Activated T-helper 1 cell treated with anti-CD3 and anti-CD28 coated beads, Interleukin-12 subunit alpha, Interleukin-12 subunit beta, Interleukin-2, Interleukin-4 antibody, amounts not matched to agents 30 ng/mL and 10 ng/mL and 1 ng/mL, durations not matched to agents 14 hours and 24 hours and 36 hours (primary cell): Measurements from ENCODE around the gene CXCL6. TPM values are rescaled to one million over a fixed set of nuclear protein-coding genes. Genes with fewer than 3 reads are reported as not detected.

Experiments used
- DNase-seq: peaks from one replicate; pipeline ENCODE4 v3.0.0; 2021; ENCODE audit warnings: low spot score
- H3K27ac Mint-ChIP-seq: one replicate; pipeline ENCODE4 v1.8.0; 2021; ENCODE audit warnings: mild to moderate bottlenecking, mixed read lengths
- H3K27me3 Mint-ChIP-seq: one replicate; pipeline ENCODE4 v1.8.0; 2022; ENCODE audit warnings: mild to moderate bottlenecking, moderate library complexity, mixed read lengths; ENCODE audit not compliant: insufficient read depth
- H3K36me3 Mint-ChIP-seq: one replicate; pipeline ENCODE4 v1.8.0; 2021; ENCODE audit warnings: low read depth, mixed read lengths
- H3K4me1 Mint-ChIP-seq: one replicate; pipeline ENCODE4 v1.8.0; 2021; ENCODE audit warnings: low read depth, mixed read lengths
- H3K4me3 Mint-ChIP-seq: one replicate; pipeline ENCODE4 v1.8.0; 2021; ENCODE audit warnings: mild to moderate bottlenecking, moderate library complexity, mixed read lengths
- H3K9me3 Mint-ChIP-seq: one replicate; pipeline ENCODE4 v1.8.0; 2021; ENCODE audit warnings: mixed read lengths
- intact Hi-C: fragments of 100-400 bp; cut with micrococcal nuclease; formaldehyde crosslinking; loops from one replicate; pipeline ENCODE4 v1.15.1; 2024
- total RNA-seq: library from RNA; stranded (reverse); gene quantifications from 2 replicates; pipeline ENCODE4 v1.2.3, GENCODE V29; 2022

Gene CXCL6
- total RNA-seq, 1 donor from 2014 or later, result not detected

DNA sequence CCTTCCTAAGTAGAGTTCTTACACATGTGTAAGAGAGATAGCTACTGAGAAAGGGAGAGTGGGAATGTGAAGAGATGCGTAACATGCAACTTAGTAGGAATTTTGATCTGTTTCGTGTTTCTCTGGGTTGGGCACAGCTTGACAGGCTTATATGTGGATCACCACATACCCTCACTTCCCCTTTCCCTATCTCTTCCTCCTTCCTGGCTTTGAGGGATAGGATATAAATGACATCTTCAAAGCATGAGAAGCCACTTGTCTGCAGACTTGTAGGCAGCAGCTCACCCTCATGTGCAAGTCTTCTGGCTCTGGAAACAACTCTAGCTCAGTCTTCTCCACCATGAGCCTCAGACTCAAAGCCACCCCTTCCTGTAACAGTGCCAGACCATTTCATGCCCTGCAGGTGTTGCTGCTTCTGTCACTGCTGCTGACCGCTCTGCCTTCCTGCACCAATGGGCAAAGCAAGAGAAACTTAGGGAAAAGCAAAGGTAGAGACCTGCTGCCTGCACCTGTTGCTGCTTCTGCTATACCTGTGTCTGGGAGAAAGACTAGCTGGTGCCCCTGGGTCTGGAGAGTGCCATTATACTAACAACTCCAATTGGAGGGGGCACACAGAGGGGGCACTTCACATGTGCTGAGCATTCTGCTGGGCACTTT lies 11.2 kb downstream of the CXCL6 start:
- H3K27ac Mint-ChIP-seq, result no peak overlapping the region
- DNase-seq, result no peak
- peaks cover 7% of the 10 kb centered on the region for H3K27me3 Mint-ChIP-seq
- H3K36me3 Mint-ChIP-seq, result no peaks in the 10 kb centered on the region
- intact Hi-C loops, result no loop called here
- no peaks in the 10 kb centered on the region for H3K9me3 Mint-ChIP-seq
- H3K4me1 Mint-ChIP-seq, result no peaks in the 10 kb centered on the region
- H3K4me3 Mint-ChIP-seq, result no peak overlapping the region

DNA sequence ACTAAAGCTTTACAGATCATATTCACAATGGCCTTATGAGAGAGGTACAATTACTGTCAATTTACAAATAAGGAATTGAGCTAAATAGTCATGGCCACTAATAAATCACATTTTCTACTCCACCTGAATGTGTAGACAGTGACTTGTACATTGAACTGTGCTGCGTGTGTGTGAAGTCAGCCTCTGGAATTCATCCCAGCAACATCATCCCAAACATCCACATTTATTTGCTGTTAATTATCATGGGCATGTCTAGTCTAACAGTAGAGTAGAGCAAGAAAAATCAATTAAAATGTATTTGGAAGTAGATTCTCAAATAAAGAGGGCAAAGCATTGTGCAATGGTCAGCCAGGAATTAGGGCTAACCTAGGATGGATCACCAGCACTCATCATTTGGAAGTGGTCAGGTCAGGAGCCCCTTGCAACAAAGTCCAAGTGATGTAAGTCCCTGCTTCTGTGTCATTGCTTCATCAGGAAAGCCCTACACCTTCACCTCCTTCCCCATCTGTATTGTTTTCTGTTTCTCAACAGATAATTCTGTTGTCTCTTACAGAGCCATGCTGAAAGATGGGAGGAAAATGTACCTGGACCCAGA lies 11.8 kb downstream of the CXCL6 start:
- Mint-ChIP-seq H3K4me1 (no peaks in the 10 kb centered on the region), H3K27me3 (peaks cover 8% of the 10 kb centered on the region), H3K36me3 (no peaks in the 10 kb centered on the region), H3K9me3 (no peaks in the 10 kb centered on the region), H3K4me3 (no peak overlapping the region), H3K27ac (no peak overlapping the region)
- intact Hi-C loops, result no loop called here
- DNase-seq, result no peak

DNA sequence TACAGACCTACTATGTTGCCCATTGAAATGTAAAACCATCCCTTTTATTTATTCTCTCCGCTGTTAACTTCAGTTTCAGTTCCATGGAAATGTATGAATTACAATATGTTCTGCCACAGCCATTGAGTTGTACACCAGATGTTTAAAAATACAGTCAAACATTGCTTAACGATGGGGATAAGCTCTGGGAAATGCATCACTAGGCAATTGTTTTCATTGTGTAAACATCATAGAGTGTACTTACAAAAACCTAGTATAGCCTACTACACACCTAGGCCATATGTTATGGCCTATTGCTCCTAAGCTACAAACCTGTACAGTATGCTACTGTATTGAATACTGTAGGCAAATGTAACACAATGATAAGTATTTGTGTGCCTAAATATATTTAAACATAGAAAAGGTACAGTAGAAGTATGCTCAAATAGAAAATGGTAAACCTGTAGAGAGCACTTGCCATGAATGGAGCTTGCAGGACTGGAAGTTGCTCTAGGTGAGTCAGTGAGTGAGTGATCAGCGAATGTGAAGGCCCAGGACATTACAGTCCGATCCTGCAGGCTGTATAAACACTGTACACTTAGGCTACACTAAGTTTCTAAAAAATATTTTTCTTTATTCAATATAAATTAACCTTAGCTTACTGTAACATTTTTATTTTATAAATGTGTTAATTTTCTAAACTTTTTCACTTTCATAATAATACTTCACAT lies 13.9 kb downstream of the CXCL6 start:
- Mint-ChIP-seq H3K36me3 (no peaks in the 10 kb centered on the region), H3K27me3 (peaks cover 17% of the 10 kb centered on the region), H3K4me1 (no peaks in the 10 kb centered on the region), H3K4me3 (no peak overlapping the region), H3K27ac (no peak overlapping the region), H3K9me3 (no peaks in the 10 kb centered on the region)
- intact Hi-C loops, result no loop called here
- no peak for DNase-seq

DNA sequence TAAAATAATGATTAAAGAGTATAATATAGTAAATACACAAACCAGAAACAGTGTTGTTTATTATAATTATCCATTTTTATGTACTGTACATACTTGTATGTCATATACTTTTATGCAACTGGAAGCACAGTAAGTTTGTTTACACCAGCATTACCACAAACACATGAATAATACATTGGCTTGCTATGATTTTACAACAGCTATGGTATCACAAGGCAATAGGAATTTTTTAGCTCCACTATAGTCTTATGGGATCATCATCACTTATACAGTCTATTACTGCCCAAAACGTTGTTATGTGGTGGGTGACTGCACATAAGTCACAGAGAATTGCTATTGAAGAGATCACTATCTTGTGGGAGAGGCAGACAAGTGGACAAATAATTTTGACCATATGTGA lies 14.8 kb downstream of the CXCL6 start:
- Mint-ChIP-seq H3K36me3 (no peaks in the 10 kb centered on the region), H3K9me3 (no peaks in the 10 kb centered on the region), H3K27me3 (peaks cover 18% of the 10 kb centered on the region), H3K4me1 (no peaks in the 10 kb centered on the region), H3K27ac (no peak overlapping the region), H3K4me3 (no peak overlapping the region)
- no peak for DNase-seq
- intact Hi-C loops, result no loop called here

DNA sequence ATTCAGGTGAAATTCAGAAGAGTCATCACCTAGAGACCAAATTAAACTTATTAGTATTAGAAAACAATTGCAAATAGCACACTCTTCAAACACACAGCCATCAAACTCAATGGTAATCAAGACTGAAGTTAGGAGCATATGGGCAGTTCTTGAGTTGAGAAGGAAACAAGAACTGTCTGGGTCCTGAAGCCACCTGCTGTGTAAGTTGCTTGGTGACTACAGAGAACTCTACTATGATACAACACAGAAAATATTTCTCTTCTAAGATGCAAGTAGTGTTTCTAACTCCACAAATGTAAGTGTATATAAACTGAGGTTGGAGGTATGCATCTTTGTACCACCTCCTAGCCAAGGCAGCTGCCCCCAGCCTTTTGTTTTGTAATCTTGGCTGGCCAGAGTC lies 16.3 kb downstream of the CXCL6 start:
- H3K4me1 Mint-ChIP-seq, result no peaks in the 10 kb centered on the region
- H3K27me3 Mint-ChIP-seq, result peaks cover 18% of the 10 kb centered on the region
- H3K9me3 Mint-ChIP-seq, result no peaks in the 10 kb centered on the region
- H3K27ac Mint-ChIP-seq, result no peak overlapping the region
- DNase-seq, result no peak
- no peak overlapping the region for H3K4me3 Mint-ChIP-seq
- intact Hi-C loops, result no loop called here
- no peaks in the 10 kb centered on the region for H3K36me3 Mint-ChIP-seq

DNA sequence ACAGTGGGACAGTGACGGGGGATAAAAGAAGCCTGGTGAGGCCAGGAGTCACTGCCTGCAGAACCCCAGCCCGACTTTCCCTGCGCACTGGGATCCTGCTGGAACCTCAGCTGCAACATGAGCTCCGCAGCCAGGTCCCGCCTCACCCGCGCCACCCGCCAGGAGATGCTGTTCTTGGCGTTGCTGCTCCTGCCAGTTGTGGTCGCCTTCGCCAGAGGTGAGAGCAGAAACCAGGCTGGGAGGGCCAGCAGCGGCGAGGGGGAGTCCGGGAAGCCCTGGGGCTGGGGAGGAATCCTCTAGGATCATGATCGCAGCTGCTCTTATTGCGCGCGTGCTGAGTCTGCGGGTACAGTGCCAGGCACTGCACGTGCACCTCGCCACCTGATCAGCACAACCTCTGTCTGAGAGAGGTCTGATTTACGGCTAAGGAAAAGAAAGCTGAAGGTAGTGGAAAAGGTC lies 16.8 kb downstream of the CXCL6 start, which contains the start of gene PF4V1:
TSS of gene PF4V1 (plus strand) at position 51 of the 459 bp plus-strand sequence. CDS start at position 118, 67 bp downstream.
- Mint-ChIP-seq H3K4me3 (no peak within 1 kb of the TSS), H3K27ac (no peak within 1 kb of the TSS), H3K27me3 (peaks cover 18% of the 10 kb centered on the region), H3K36me3 (no peaks in the 10 kb centered on the region), H3K4me1 (no peaks in the 10 kb centered on the region), H3K9me3 (no peaks in the 10 kb centered on the region)
- intact Hi-C loops, result no loop called here
- DNase-seq, result no peak

DNA sequence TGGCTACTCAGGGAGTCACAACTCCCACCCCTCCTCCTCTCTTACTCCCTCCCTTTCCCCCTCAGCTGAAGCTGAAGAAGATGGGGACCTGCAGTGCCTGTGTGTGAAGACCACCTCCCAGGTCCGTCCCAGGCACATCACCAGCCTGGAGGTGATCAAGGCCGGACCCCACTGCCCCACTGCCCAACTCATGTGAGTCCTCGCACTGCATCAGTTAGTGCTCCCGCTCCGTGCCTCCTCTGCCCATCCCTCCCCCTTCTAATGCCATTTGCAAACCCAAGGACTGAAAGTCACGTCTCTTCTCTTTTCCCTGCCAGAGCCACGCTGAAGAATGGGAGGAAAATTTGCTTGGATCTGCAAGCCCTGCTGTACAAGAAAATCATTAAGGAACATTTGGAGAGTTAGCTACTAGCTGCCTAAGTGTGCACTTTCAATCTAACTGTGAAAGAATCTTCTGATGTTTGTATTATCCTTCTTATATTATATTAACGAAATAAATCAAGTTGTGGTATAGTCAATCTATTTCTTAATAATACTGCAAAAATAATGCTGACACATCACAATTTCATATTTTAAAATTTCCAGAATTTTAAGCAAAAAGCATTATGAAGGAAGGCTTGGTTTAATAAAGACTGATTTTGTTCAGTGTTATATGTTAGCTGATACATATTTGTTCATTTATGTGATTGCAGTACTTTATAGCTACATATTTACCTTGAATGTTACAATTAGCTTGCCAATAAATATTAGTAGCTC lies 17.4 kb downstream of the CXCL6 start:
- DNase-seq, result no peak
- Mint-ChIP-seq H3K27ac (no peak overlapping the region), H3K36me3 (no peaks in the 10 kb centered on the region), H3K4me3 (no peak overlapping the region), H3K27me3 (peaks cover 18% of the 10 kb centered on the region), H3K9me3 (no peaks in the 10 kb centered on the region), H3K4me1 (no peaks in the 10 kb centered on the region)
- intact Hi-C loops, result no loop called here

DNA sequence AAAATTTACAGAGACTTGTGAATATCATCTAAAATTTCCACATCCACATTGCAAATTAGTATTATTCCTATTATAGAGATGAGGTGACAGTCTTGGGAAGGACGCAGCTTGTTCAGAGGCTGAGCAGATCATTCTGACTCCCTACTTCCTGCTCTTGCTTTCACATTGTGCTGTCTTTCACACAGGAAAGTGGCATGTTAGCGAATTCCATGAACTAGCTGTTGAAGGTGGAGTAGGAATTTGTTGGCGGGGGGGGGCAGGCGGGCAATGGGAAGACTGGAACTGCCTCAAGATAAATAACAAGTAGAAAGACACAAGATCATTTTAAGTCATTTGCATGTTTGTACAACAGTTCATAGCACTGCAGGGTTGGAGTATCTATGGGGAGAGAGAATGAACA lies 18.9 kb downstream of the CXCL6 start:
- no peaks in the 10 kb centered on the region for H3K36me3 Mint-ChIP-seq

DNA sequence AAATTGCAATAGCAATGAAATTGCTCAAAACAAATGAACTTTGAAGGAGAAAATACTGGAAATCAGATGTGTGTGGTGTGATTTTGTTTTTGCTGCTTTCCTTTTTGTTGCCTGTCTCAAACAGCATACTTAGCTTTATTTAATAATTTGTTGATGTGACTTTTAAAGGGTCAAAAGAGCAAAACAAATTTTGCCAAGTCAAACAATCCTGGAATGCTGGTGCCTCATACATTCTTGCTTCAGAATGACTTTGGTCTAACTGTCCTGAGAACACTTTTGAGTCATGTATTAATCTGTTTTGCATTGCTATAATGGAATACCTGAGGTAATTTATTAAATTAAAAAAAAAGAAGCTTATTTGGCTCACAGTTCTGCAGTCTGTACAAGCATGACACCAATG lies 20.0 kb downstream of the CXCL6 start:
- H3K9me3 Mint-ChIP-seq, result no peaks in the 10 kb centered on the region
- no peaks in the 10 kb centered on the region for H3K36me3 Mint-ChIP-seq
- no peaks in the 10 kb centered on the region for H3K4me1 Mint-ChIP-seq
- no peak overlapping the region for H3K4me3 Mint-ChIP-seq
- no peak overlapping the region for H3K27ac Mint-ChIP-seq
- peaks cover 18% of the 10 kb centered on the region for H3K27me3 Mint-ChIP-seq
- DNase-seq, result no peak
- intact Hi-C loops, result no loop called here

More for the DNA sequence above, 18.9 kb downstream of the CXCL6 start:
- Mint-ChIP-seq H3K27ac (no peak overlapping the region), H3K4me1 (no peaks in the 10 kb centered on the region), H3K4me3 (no peak overlapping the region), H3K27me3 (peaks cover 18% of the 10 kb centered on the region), H3K9me3 (no peaks in the 10 kb centered on the region)
- intact Hi-C loops, result no loop called here
- DNase-seq, result no peak

DNA sequence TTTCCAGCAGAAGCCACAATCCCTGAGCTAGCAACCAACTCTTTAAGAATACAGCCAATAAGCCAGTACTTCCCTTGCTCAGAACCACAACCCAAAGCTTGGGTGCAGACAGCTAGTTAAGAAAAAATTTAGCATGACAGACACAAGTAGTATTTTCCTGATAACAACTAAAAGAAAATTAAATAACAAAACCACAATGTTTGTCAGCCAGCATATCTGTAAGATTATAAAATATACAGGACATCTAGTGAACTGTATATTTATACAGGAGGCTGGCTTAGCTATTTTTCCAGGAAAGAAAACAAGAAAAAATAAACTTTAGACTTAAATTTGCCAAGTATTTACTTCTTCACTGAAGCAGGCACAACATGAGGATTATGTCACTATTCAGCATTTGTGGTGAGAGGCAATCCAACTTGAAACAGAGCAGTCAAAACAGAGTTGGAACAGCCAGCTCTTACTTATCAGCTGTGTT lies 23.2 kb downstream of the CXCL6 start:
- no peaks in the 10 kb centered on the region for H3K4me1 Mint-ChIP-seq
- peaks cover 7% of the 10 kb centered on the region for H3K27me3 Mint-ChIP-seq
- intact Hi-C loops, result no loop called here
- no peak overlapping the region for H3K27ac Mint-ChIP-seq
- H3K9me3 Mint-ChIP-seq, result no peaks in the 10 kb centered on the region
- H3K4me3 Mint-ChIP-seq, result no peak overlapping the region
- no peaks in the 10 kb centered on the region for H3K36me3 Mint-ChIP-seq
- no peak for DNase-seq

DNA sequence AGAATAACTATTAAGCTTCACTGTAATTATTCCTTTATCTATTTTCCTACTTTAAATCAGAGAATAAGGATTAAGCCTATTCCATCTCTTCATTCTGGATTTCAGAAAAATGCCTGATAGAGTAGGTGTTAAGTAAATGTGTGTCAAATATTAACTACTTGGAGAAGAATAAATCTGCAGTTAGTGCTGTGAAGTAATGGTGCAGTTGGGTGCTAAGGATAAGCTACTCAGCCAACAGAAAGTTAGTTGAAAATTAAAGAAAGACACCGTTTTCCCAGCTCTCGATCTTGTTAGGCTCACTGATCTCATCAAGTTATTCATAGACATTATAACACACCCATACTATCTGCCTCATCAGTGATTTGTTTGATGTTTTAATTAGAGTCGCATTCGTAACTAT lies 23.7 kb downstream of the CXCL6 start:
- intact Hi-C loops, result no loop called here
- peaks cover 5% of the 10 kb centered on the region for H3K27me3 Mint-ChIP-seq
- H3K27ac Mint-ChIP-seq, result no peak overlapping the region
- H3K4me1 Mint-ChIP-seq, result no peaks in the 10 kb centered on the region
- no peaks in the 10 kb centered on the region for H3K9me3 Mint-ChIP-seq
- H3K4me3 Mint-ChIP-seq, result no peak overlapping the region
- DNase-seq, result no peak
- no peaks in the 10 kb centered on the region for H3K36me3 Mint-ChIP-seq

DNA sequence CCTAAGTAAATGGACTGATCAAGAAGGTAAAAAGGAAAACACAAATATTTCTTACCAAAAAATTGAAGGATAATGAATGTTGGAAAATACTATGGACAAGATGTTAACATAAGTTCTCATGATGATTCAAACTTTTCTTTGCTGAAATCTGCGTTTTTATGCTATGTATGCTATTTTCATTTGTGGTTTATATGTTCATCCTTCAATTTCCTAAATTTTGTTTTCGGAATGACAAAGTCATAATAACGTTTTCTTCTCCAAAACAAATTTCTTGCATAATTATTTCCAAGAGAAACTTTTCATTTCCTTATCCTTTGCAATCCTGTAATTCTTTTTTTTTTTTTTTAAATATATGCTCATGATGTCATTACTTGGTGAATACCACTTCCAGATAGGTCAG lies 24.4 kb downstream of the CXCL6 start:
- Mint-ChIP-seq H3K27me3 (no peaks in the 10 kb centered on the region), H3K9me3 (no peaks in the 10 kb centered on the region), H3K36me3 (no peaks in the 10 kb centered on the region), H3K4me3 (no peak overlapping the region), H3K4me1 (no peaks in the 10 kb centered on the region), H3K27ac (no peak overlapping the region)
- intact Hi-C loops, result no loop called here
- DNase-seq, result no peak

DNA sequence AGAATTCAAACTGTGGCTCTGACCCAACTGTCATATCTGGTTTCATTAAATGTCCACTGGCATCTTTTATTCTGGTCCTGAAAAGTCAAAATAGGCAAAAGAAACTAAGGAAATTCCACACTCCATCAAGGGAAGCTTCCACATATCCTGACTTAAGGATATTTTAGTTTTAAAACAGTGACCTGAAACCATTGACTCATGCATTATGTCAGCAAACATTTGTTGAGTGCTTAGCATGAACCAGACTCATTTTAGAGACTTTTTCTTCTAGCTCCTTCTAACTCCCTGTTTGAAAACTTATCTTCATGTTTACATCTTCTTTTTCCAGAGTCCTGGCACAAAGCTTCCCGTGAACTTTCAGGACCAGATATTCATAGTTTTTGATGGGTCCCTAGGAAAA lies 25.8 kb downstream of the CXCL6 start:
- H3K4me3 Mint-ChIP-seq, result no peak overlapping the region
- H3K4me1 Mint-ChIP-seq, result no peaks in the 10 kb centered on the region
- no peak for DNase-seq
- intact Hi-C loops, result no loop called here
- H3K9me3 Mint-ChIP-seq, result no peaks in the 10 kb centered on the region
- H3K36me3 Mint-ChIP-seq, result no peaks in the 10 kb centered on the region
- no peak overlapping the region for H3K27ac Mint-ChIP-seq
- H3K27me3 Mint-ChIP-seq, result peaks cover under 1% of the 10 kb centered on the region
